Uterus (tissue), 4 donors: Measurements from ENCODE around the gene ITPRIPL1. TPM values are rescaled to one million over a fixed set of nuclear protein-coding genes. Genes with fewer than 3 reads are reported as not detected.

ENCODE experiments used
- DNase-seq, 2 donors: peaks; one replicate each; pipeline ENCODE4 v3.0.0-alpha.2; 2019 to 2020
- H3K27ac ChIP-seq, 2 donors: fragments of 200-600 bp; sonication (generic); 1 replicate in 1 of 2; 2 replicates in 1 of 2; pipeline ENCODE4 v1.5.1; 2016 to 2018
- H3K27me3 ChIP-seq, 2 donors: fragments of 200-600 bp; sonication (generic); one replicate each; pipeline ENCODE4 v1.5.1; 2018 to 2019; ENCODE audit warnings: control low read depth in 1 of 2
- H3K36me3 ChIP-seq, 2 donors: fragments of 200-600 bp; sonication (generic); one replicate each; pipeline ENCODE4 v1.5.1; 2019; ENCODE audit warnings: control low read depth in 1 of 2
- H3K4me1 ChIP-seq, 2 donors: fragments of 200-600 bp; sonication (generic); one replicate each; pipeline ENCODE4 v1.5.1; 2018 to 2019; ENCODE audit warnings: control low read depth in 1 of 2
- H3K4me3 ChIP-seq, 2 donors: fragments of 200-600 bp; sonication (generic); 1 replicate in 1 of 2; 2 replicates in 1 of 2; pipeline ENCODE4 v1.5.1; 2018 to 2019; ENCODE audit warnings: mild to moderate bottlenecking in 1 of 2
- H3K9me3 ChIP-seq, 2 donors: fragments of 200-600 bp; sonication (generic); one replicate each; pipeline ENCODE4 v1.5.1; 2019; ENCODE audit warnings: control low read depth in 1 of 2
- POLR2A ChIP-seq, 2 donors: fragments of 450-650 bp; IDR thresholded peaks; one replicate each; pipeline ENCODE4 v1.6.1; 2016; ENCODE audit warnings: antibody characterized with exemption in 2 of 2, mild to moderate bottlenecking in 1 of 2, moderate library complexity in 1 of 2
- intact Hi-C: fragments of 100-400 bp; cut with DNase I; formaldehyde crosslinking; loops from one replicate; pipeline ENCODE4 v1.15.1; 2023; ENCODE audit warnings: low total_unique reads
- total RNA-seq, 4 donors: library from RNA; depleted of rRNA in 3 of 4; stranded (reverse); fragments of >200 nt in 3 of 4; gene quantifications; one replicate each; pipeline versions ENCODE4 v1.1.0 to v1.2.4, GENCODE V29; 2014 to 2023
- TF ChIP-seq, protein P1 (sequence below), 4 experiments: fragments of 200-600 bp in 2 of 4; fragments of 450-650 bp in 2 of 4; sonication (generic) in 2 of 4; IDR thresholded peaks; one replicate each; pipeline ENCODE4 v1.5.1; 2016 to 2019; ENCODE audit warnings: antibody characterized with exemption in 4 of 4, mild to moderate bottlenecking in 2 of 4, moderate library complexity in 1 of 4
- donor health status: DM: yes; HTN: yes; CAD: no.

The ITPRIPL1 gene
- total RNA-seq, 4 donors from 2014 or later = 1.5 to 14.1 (median 7.3) TPM; not detected in 1

- no peak overlapping the region for H3K4me3 ChIP-seq
- H3K27ac ChIP-seq = no peak overlapping the region
- no peaks in the 10 kb centered on the region for H3K36me3 ChIP-seq
- no peak for DNase-seq
- TF ChIP-seq POLR2A (IDR thresholded peaks at IDR 0.05) = no peak
- no peaks in the 10 kb centered on the region for H3K9me3 ChIP-seq
- H3K27me3 ChIP-seq = peaks cover 2 to 3% of the 10 kb centered on the region in 2 donors
- H3K4me1 ChIP-seq = no peaks in the 10 kb centered on the region
- intact Hi-C loops = no loop called here
Measured at GRCh38 chr2:96329456-96329855, 4.3 kb downstream of the ITPRIPL1 start.

- Histone ChIP-seq H3K36me3 (no peaks in the 10 kb centered on the region), H3K27ac (no peak overlapping the region), H3K9me3 (no peaks in the 10 kb centered on the region), H3K27me3 (peaks cover 0 to 2% of the 10 kb centered on the region in 2 donors), H3K4me1 (no peaks in the 10 kb centered on the region), H3K4me3 (no peak overlapping the region)
- intact Hi-C loops = no loop called here
- TF ChIP-seq POLR2A (IDR thresholded peaks at IDR 0.05) = no peak
- TF ChIP-seq, protein P1, sequence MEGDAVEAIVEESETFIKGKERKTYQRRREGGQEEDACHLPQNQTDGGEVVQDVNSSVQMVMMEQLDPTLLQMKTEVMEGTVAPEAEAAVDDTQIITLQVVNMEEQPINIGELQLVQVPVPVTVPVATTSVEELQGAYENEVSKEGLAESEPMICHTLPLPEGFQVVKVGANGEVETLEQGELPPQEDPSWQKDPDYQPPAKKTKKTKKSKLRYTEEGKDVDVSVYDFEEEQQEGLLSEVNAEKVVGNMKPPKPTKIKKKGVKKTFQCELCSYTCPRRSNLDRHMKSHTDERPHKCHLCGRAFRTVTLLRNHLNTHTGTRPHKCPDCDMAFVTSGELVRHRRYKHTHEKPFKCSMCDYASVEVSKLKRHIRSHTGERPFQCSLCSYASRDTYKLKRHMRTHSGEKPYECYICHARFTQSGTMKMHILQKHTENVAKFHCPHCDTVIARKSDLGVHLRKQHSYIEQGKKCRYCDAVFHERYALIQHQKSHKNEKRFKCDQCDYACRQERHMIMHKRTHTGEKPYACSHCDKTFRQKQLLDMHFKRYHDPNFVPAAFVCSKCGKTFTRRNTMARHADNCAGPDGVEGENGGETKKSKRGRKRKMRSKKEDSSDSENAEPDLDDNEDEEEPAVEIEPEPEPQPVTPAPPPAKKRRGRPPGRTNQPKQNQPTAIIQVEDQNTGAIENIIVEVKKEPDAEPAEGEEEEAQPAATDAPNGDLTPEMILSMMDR (IDR thresholded peaks at IDR 0.05) = no peak
- no peak for DNase-seq
Measured at GRCh38 chr2:96329874-96330273, 4.8 kb downstream of the ITPRIPL1 start.

DNA sequence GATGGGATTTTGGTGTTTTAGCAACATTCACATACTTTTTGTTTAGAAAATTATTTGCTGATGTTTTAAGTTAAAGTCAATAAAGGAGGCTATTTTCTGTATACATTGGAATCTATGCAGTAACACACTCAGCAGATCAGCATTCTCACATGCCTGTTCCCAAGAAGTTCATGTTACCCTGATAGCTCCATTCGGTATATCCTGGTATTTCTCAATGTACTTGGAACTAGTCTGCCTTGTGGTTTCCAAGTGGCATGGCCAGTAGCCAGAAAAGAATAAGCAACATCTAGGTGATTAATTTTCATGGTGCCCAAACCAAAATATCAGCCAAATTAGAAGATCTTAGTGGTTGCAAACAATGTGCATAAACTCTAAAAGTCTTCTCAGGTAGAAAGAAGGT, 5.3 kb downstream of the ITPRIPL1 start:
- TF ChIP-seq, protein P1 (IDR thresholded peaks at IDR 0.05) = no peak
- no peak for TF ChIP-seq POLR2A (IDR thresholded peaks at IDR 0.05)
- Histone ChIP-seq H3K4me1 (no peaks in the 10 kb centered on the region), H3K36me3 (no peaks in the 10 kb centered on the region), H3K9me3 (no peaks in the 10 kb centered on the region), H3K27me3 (peaks cover 0 to 2% of the 10 kb centered on the region in 2 donors), H3K4me3 (no peak overlapping the region), H3K27ac (no peak overlapping the region)
- intact Hi-C loops = no loop called here
- DNase-seq = no peak

- intact Hi-C loops = no loop called here
- H3K36me3 ChIP-seq = no peaks in the 10 kb centered on the region
- no peaks in the 10 kb centered on the region for H3K9me3 ChIP-seq
- H3K4me1 ChIP-seq = no peaks in the 10 kb centered on the region
- no peak for DNase-seq
- no peak overlapping the region for H3K4me3 ChIP-seq
- no peaks in the 10 kb centered on the region for H3K27me3 ChIP-seq
- TF ChIP-seq POLR2A (IDR thresholded peaks at IDR 0.05) = no peak
- TF ChIP-seq, protein P1 (IDR thresholded peaks at IDR 0.05) = no peak
- H3K27ac ChIP-seq = no peak overlapping the region
Measured at GRCh38 chr2:96333708-96334107, 8.6 kb downstream of the ITPRIPL1 start.

DNA sequence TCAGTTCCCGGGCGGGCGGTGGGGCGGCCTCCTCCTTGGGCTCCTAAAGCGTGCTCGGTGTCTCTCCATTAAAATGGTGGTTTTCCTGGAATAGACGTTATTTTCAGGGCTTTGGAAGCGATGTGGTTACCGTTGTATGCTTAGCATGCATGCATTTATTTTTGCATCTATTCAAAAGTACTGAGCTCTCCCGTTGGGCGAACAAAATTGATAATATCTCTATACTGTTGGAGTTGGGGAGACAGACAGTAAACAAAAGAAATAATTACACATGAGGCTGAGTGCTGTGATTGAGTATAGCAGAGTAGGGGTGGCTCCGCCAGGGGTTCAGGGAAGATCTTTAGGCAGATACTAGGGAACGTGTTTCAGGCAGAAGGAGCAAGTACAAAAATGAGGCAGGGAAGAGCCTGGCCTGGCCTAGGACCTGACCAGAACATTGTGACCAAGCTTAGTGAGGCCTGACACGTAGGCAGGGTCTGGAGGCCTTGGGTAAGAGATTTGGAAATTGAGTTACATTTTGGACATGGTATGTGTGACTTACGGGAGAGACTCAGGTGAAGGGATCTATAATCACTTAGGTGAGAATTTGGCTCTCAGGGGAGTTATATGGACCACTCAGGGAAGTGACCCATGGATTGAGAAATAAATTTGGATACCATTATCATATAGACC, 11.1 kb downstream of the ITPRIPL1 start:
- no peak for TF ChIP-seq POLR2A (IDR thresholded peaks at IDR 0.05)
- TF ChIP-seq, protein P1 (IDR thresholded peaks at IDR 0.05) = no peak
- intact Hi-C loops = no loop called here
- Histone ChIP-seq H3K9me3 (no peaks in the 10 kb centered on the region), H3K4me1 (no peaks in the 10 kb centered on the region), H3K27me3 (no peaks in the 10 kb centered on the region), H3K27ac (peak overlapping the region; percentile 92 to 96), H3K4me3 (peak overlapping the region; percentile 78 to 90), H3K36me3 (no peaks in the 10 kb centered on the region)
- no peak for DNase-seq
